HepG2 (cell line): ENCODE results near the gene ZMYND19. TPM values are rescaled to one million over a fixed set of nuclear protein-coding genes. Genes with fewer than 3 reads are reported as not detected.

Experiments
- FOXO1 ChIP-seq: sonication (generic); formaldehyde crosslinking; IDR thresholded peaks from 2 replicates; pipeline ENCODE4 v1.4.0; 2020; ENCODE audit warnings: missing genetic modification reagents
- HMG20B ChIP-seq: conservative IDR thresholded peaks from 2 replicates; pipeline ENCODE4 v1.6.1; 2016; ENCODE audit warnings: missing genetic modification reagents, missing compliant biosample characterization
- HOXA3 ChIP-seq: sonication (generic); formaldehyde crosslinking; IDR thresholded peaks from 2 replicates; pipeline ENCODE4 v1.5.0; 2020; ENCODE audit warnings: missing genetic modification reagents
- ISL2 ChIP-seq: sonication (generic); formaldehyde crosslinking; IDR thresholded peaks from 2 replicates; pipeline ENCODE4 v1.5.0; 2020; ENCODE audit warnings: missing genetic modification reagents
- MLLT10 ChIP-seq: sonication (generic); formaldehyde crosslinking; IDR thresholded peaks from 2 replicates; pipeline ENCODE4 v1.4.0; 2020; ENCODE audit warnings: missing genetic modification reagents
- ONECUT2 ChIP-seq: sonication (generic); formaldehyde crosslinking; IDR thresholded peaks from 2 replicates; pipeline ENCODE4 v1.4.0; 2020; ENCODE audit warnings: missing genetic modification reagents
- RFX3 ChIP-seq: IDR thresholded peaks from 2 replicates; pipeline ENCODE4 v1.6.1; 2016; ENCODE audit warnings: missing biosample characterization, missing genetic modification reagents
- SRSF1 ChIP-seq: fragments of 200-400 bp; formaldehyde crosslinking; optimal IDR thresholded peaks from 2 replicates; pipeline ENCODE3; 2017; ENCODE audit warnings: mild to moderate bottlenecking, low read depth, low read length, moderate library complexity
- TBL1XR1 ChIP-seq: fragments of 150-350 bp; IDR thresholded peaks from 2 replicates; pipeline ENCODE4 v1.6.1; 2014; ENCODE audit warnings: borderline replicate concordance, low read length; ENCODE audit not compliant: partially characterized antibody
- ZMYM3 ChIP-seq: sonication (generic); formaldehyde crosslinking; IDR thresholded peaks from 2 replicates; pipeline ENCODE4 v1.5.1; 2020; ENCODE audit warnings: mild to moderate bottlenecking, missing genetic modification reagents
- ZNF329 ChIP-seq: sonication (generic); formaldehyde crosslinking; IDR thresholded peaks from 2 replicates; pipeline ENCODE4 v1.9.0; 2021; ENCODE audit warnings: low read depth, mild to moderate bottlenecking, missing genetic modification reagents
- ZNF333 ChIP-seq: sonication (generic); formaldehyde crosslinking; IDR thresholded peaks from 2 replicates; pipeline ENCODE4 v1.4.0; 2020; ENCODE audit warnings: mild to moderate bottlenecking, missing genetic modification reagents, borderline replicate concordance
- ZNF354B ChIP-seq: sonication (generic); formaldehyde crosslinking; IDR thresholded peaks from 2 replicates; pipeline ENCODE4 v1.8.0; 2022; ENCODE audit warnings: mild to moderate bottlenecking, missing genetic modification reagents
- ZNF501 ChIP-seq: sonication (generic); formaldehyde crosslinking; IDR thresholded peaks from 2 replicates; pipeline ENCODE4 v1.5.1; 2020; ENCODE audit warnings: mild to moderate bottlenecking, moderate library complexity, missing genetic modification reagents
- ZNF607 ChIP-seq: sonication (generic); formaldehyde crosslinking; IDR thresholded peaks from 2 replicates; pipeline ENCODE4 v1.5.1; 2020; ENCODE audit warnings: missing genetic modification reagents, mild to moderate bottlenecking, borderline replicate concordance
- ZNF709 ChIP-seq: sonication (generic); formaldehyde crosslinking; IDR thresholded peaks from 2 replicates; pipeline ENCODE4 v1.5.0; 2020; ENCODE audit warnings: mild to moderate bottlenecking, missing genetic modification reagents
- ZSCAN20 ChIP-seq: sonication (generic); formaldehyde crosslinking; IDR thresholded peaks from 2 replicates; pipeline ENCODE4 v1.4.0; 2020; ENCODE audit warnings: missing genetic modification reagents, mild to moderate bottlenecking, borderline replicate concordance
- polyA plus RNA-seq, 8 experiments: library from polyadenylated mRNA; depleted of rRNA in 3 of 8; stranded (reverse) in 7 of 8; unstranded in 1 of 8; fragments of >200 nt; fragmentation: Illumina TruSeq in 4 of 8; extraction: Trizol in 4 of 8; gene quantifications; 2 replicates each; pipeline versions ENCODE4 v1.2.1 to v1.2.3, GENCODE V29; 2011 to 2016; ENCODE audit warnings: low read depth in 4 of 8, missing spikeins in 1 of 8, mixed read lengths in 1 of 8; ENCODE audit not compliant: insufficient read depth in 1 of 8
- total RNA-seq, 5 experiments: library from RNA; depleted of rRNA; stranded (reverse); fragments of >200 nt; fragmentation: Illumina TruSeq; extraction: Trizol; gene quantifications; 2 replicates each; pipeline ENCODE4 v1.2.3, GENCODE V29; 2016; ENCODE audit warnings: low read depth in 1 of 5
- TF ChIP-seq, protein P1 (sequence below): sonication (generic); formaldehyde crosslinking; conservative IDR thresholded peaks from 2 replicates; pipeline ENCODE4 v1.4.0; 2020; ENCODE audit warnings: missing genetic modification reagents
- TF ChIP-seq, protein P2 (sequence below): sonication (generic); formaldehyde crosslinking; IDR thresholded peaks from 2 replicates; pipeline ENCODE4 v1.4.0; 2020; ENCODE audit warnings: mild to moderate bottlenecking, missing genetic modification reagents
- TF ChIP-seq, protein P3 (sequence below): sonication (generic); formaldehyde crosslinking; IDR thresholded peaks from 2 replicates; pipeline ENCODE4 v1.4.0; 2020; ENCODE audit warnings: missing genetic modification reagents
- TF ChIP-seq, protein P4 (sequence below): sonication (generic); formaldehyde crosslinking; IDR thresholded peaks from 2 replicates; pipeline ENCODE4 v1.4.0; 2020; ENCODE audit warnings: mild to moderate bottlenecking, missing genetic modification reagents
- TF ChIP-seq, protein P5 (sequence below): IDR thresholded peaks from 2 replicates; pipeline ENCODE4 v1.6.1; 2016; ENCODE audit warnings: missing compliant biosample characterization, missing genetic modification reagents, borderline replicate concordance
- TF ChIP-seq, protein P6 (sequence below): sonication (generic); formaldehyde crosslinking; IDR thresholded peaks from 2 replicates; pipeline ENCODE4 v1.5.0; 2020; ENCODE audit warnings: missing genetic modification reagents, mild to moderate bottlenecking, borderline replicate concordance

Gene ZMYND19
- total and polyA plus RNA-seq, 2 of the 13 experiments (the other 11 are each of a cell fraction or from before 2014, with no cell fraction given): 21.3 to 38.7 TPM

DNA sequence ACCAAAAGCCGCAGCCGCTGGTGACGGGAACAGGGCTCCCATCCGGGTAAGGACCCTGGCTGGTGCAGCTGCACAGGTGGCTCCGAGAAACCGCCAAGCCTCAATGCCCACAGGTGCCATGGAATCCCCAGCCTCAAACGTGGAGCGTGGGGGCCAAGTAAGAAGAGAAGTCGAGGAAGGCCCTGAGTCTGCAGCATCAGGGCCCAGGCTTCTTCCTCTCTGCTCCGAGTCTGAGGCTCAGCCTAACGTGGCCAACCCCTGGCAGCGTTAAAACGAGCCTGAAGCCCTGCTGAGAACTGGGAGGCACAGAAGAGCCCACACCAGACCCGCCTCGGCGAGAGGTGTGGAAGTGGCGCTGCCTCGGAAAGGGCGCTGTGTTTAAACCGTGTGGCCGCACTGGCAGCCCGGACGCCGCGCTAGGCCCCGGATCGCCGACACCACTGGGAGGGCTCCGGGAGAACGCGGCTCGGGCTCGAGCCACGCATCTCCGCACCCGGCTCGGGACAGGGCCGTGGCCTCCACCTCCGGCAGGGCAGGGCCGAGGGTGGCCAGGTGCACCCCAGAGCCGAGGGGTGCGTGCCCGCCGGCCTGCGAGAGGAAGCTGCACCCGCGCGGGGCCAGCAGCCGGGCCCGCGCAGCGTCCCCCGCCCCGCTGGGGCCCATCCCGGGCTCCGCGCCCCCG lies 730 bp downstream of the ZMYND19 start (continued):
- TF ChIP-seq, protein P1, sequence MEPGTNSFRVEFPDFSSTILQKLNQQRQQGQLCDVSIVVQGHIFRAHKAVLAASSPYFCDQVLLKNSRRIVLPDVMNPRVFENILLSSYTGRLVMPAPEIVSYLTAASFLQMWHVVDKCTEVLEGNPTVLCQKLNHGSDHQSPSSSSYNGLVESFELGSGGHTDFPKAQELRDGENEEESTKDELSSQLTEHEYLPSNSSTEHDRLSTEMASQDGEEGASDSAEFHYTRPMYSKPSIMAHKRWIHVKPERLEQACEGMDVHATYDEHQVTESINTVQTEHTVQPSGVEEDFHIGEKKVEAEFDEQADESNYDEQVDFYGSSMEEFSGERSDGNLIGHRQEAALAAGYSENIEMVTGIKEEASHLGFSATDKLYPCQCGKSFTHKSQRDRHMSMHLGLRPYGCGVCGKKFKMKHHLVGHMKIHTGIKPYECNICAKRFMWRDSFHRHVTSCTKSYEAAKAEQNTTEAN (CRISPR knock-in tag): no peak
- TF ChIP-seq, protein P2, sequence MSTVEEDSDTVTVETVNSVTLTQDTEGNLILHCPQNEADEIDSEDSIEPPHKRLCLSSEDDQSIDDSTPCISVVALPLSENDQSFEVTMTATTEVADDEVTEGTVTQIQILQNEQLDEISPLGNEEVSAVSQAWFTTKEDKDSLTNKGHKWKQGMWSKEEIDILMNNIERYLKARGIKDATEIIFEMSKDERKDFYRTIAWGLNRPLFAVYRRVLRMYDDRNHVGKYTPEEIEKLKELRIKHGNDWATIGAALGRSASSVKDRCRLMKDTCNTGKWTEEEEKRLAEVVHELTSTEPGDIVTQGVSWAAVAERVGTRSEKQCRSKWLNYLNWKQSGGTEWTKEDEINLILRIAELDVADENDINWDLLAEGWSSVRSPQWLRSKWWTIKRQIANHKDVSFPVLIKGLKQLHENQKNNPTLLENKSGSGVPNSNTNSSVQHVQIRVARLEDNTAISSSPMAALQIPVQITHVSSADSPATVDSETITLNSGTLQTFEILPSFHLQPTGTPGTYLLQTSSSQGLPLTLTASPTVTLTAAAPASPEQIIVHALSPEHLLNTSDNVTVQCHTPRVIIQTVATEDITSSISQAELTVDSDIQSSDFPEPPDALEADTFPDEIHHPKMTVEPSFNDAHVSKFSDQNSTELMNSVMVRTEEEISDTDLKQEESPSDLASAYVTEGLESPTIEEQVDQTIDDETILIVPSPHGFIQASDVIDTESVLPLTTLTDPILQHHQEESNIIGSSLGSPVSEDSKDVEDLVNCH (CRISPR knock-in tag): no peak
- TF ChIP-seq ZNF709 (CRISPR knock-in tag) (no peak), HMG20B (no peak), MLLT10 (CRISPR knock-in tag) (no peak), ZSCAN20 (no peak), ZMYM3 (CRISPR knock-in tag) (no peak), RFX3 (no peak), ZNF501 (CRISPR knock-in tag) (no peak), FOXO1 (CRISPR knock-in tag) (no peak), SRSF1 (no peak), ZNF329 (CRISPR knock-in tag) (no peak), ISL2 (no peak), ZNF333 (CRISPR knock-in tag) (no peak), TBL1XR1 (no peak), ZNF607 (CRISPR knock-in tag) (no peak), HOXA3 (CRISPR knock-in tag) (no peak), ZNF354B (no peak), ONECUT2 (no peak)
- TF ChIP-seq, protein P3, sequence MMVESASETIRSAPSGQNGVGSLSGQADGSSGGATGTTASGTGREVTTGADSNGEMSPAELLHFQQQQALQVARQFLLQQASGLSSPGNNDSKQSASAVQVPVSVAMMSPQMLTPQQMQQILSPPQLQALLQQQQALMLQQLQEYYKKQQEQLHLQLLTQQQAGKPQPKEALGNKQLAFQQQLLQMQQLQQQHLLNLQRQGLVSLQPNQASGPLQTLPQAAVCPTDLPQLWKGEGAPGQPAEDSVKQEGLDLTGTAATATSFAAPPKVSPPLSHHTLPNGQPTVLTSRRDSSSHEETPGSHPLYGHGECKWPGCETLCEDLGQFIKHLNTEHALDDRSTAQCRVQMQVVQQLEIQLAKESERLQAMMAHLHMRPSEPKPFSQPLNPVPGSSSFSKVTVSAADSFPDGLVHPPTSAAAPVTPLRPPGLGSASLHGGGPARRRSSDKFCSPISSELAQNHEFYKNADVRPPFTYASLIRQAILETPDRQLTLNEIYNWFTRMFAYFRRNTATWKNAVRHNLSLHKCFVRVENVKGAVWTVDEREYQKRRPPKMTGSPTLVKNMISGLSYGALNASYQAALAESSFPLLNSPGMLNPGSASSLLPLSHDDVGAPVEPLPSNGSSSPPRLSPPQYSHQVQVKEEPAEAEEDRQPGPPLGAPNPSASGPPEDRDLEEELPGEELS (CRISPR knock-in tag): no peak
- TF ChIP-seq, protein P4, sequence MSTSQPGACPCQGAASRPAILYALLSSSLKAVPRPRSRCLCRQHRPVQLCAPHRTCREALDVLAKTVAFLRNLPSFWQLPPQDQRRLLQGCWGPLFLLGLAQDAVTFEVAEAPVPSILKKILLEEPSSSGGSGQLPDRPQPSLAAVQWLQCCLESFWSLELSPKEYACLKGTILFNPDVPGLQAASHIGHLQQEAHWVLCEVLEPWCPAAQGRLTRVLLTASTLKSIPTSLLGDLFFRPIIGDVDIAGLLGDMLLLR: no peak
- TF ChIP-seq, protein P5, sequence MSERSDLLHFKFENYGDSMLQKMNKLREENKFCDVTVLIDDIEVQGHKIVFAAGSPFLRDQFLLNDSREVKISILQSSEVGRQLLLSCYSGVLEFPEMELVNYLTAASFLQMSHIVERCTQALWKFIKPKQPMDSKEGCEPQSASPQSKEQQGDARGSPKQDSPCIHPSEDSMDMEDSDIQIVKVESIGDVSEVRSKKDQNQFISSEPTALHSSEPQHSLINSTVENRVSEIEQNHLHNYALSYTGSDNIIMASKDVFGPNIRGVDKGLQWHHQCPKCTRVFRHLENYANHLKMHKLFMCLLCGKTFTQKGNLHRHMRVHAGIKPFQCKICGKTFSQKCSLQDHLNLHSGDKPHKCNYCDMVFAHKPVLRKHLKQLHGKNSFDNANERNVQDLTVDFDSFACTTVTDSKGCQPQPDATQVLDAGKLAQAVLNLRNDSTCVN (CRISPR knock-in tag): no peak
- TF ChIP-seq, protein P6, sequence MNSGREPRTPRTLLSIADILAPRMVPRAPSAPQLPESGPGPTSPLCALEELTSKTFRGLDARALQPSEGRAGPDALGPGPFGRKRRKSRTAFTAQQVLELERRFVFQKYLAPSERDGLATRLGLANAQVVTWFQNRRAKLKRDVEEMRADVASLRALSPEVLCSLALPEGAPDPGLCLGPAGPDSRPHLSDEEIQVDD (CRISPR knock-in tag): no peak
